MM.1S (cell line): ENCODE data around the gene VN1R4.
"Not testable (repeated sequence)": the region's sequence is repeated elsewhere in the genome, so short reads cannot be mapped to it uniquely, and the experiment has no call there.

Experiments
- DNase-seq: peaks from one replicate; pipeline ENCODE4 v3.0.0-alpha.2; 2015
- H2AFZ ChIP-seq: fragments of 300-600 bp; sonication (generic); 2 replicates; pipeline ENCODE4 v1.6.0; 2016; ENCODE audit warnings: antibody characterized with exemption, low read length
- H3F3A ChIP-seq: fragments of 300-600 bp; sonication (generic); 2 replicates; pipeline ENCODE4 v1.6.1; 2016; ENCODE audit warnings: mild to moderate bottlenecking, antibody characterized with exemption, low read length, moderate library complexity, mixed read lengths; ENCODE audit not compliant: insufficient read depth
- H3K27ac ChIP-seq: fragments of 300-600 bp; sonication (generic); 2 replicates; pipeline ENCODE4 v1.5.1; 2016; ENCODE audit warnings: mild to moderate bottlenecking, low read length
- H3K27me3 ChIP-seq: fragments of 300-600 bp; sonication (generic); replicated peaks from 2 replicates; pipeline ENCODE4 v1.6.0; 2016; ENCODE audit warnings: low read length; ENCODE audit not compliant: insufficient read depth
- H3K36me3 ChIP-seq: fragments of 300-600 bp; sonication (generic); replicated peaks from 2 replicates; pipeline ENCODE4 v1.6.1; 2016; ENCODE audit warnings: mild to moderate bottlenecking, low read length, mixed read lengths; ENCODE audit not compliant: insufficient read depth
- H3K4me1 ChIP-seq: fragments of 300-600 bp; sonication (generic); 2 replicates; pipeline ENCODE4 v1.6.1; 2016; ENCODE audit warnings: low read length, mixed read lengths
- H3K4me2 ChIP-seq: fragments of 300-600 bp; sonication (generic); 2 replicates; pipeline ENCODE4 v1.6.0; 2016; ENCODE audit warnings: low read depth, low read length
- H3K4me3 ChIP-seq: fragments of 300-600 bp; sonication (generic); 2 replicates; pipeline ENCODE4 v1.5.1; 2016; ENCODE audit warnings: low read length, mixed read lengths
- H3K79me2 ChIP-seq: fragments of 300-600 bp; sonication (generic); 2 replicates; pipeline ENCODE4 v1.6.1; 2016; ENCODE audit warnings: mixed run types, low read length, mixed read lengths
- H3K9ac ChIP-seq: fragments of 300-600 bp; sonication (generic); 2 replicates; pipeline ENCODE4 v1.6.1; 2016; ENCODE audit warnings: low read length, mixed read lengths
- H3K9me2 ChIP-seq: fragments of 300-600 bp; sonication (generic); replicated peaks from 2 replicates; pipeline ENCODE4 v1.6.1; 2016; ENCODE audit warnings: mild to moderate bottlenecking, low read length, mixed read lengths; ENCODE audit not compliant: insufficient read depth
- H3K9me3 ChIP-seq: fragments of 300-600 bp; sonication (generic); replicated peaks from 2 replicates; pipeline ENCODE4 v1.6.1; 2016; ENCODE audit warnings: mild to moderate bottlenecking, low read length, mixed read lengths; ENCODE audit not compliant: insufficient read depth
- H4K20me1 ChIP-seq: fragments of 300-600 bp; sonication (generic); 2 replicates; pipeline ENCODE4 v1.6.1; 2016; ENCODE audit warnings: mild to moderate bottlenecking, low read length, moderate library complexity, mixed read lengths; ENCODE audit not compliant: insufficient read depth
- CTCF ChIP-seq: fragments of 300-600 bp; sonication (generic); IDR thresholded peaks from 2 replicates; pipeline ENCODE4 v1.5.1; 2016; ENCODE audit warnings: antibody characterized with exemption, low read length, mixed read lengths
- EZH2 ChIP-seq: fragments of 300-600 bp; sonication (generic); optimal IDR thresholded peaks from 2 replicates; pipeline ENCODE3; 2017; ENCODE audit warnings: low read depth, mild to moderate bottlenecking, antibody characterized with exemption, low read length, mixed read lengths
- EZH2phosphoT487 ChIP-seq: fragments of 300-600 bp; sonication (generic); IDR thresholded peaks from 2 replicates; pipeline ENCODE4 v1.6.1; 2018; ENCODE audit warnings: antibody characterized with exemption, low read length

VN1R4 gene

GRCh38 chr19:53224606-53225005 is 42.9 kb downstream of the VN1R4 start:
- H3K27ac ChIP-seq = no peak overlapping the region
- H3K36me3 ChIP-seq = no peaks in the 10 kb centered on the region
- H3F3A ChIP-seq = no peaks in the 10 kb centered on the region
- no peak overlapping the region for H3K9ac ChIP-seq
- H3K79me2 ChIP-seq = no peaks in the 10 kb centered on the region
- no peak overlapping the region for H3K4me3 ChIP-seq
- H2AFZ ChIP-seq = no peak overlapping the region
- DNase-seq = no peak
- H4K20me1 ChIP-seq = no peaks in the 10 kb centered on the region
- no peaks in the 10 kb centered on the region for H3K27me3 ChIP-seq
- no peaks in the 10 kb centered on the region for H3K9me2 ChIP-seq
- no peak for TF ChIP-seq EZH2phosphoT487
- no peak for TF ChIP-seq EZH2
- TF ChIP-seq CTCF = no peak
- H3K9me3 ChIP-seq = no peaks in the 10 kb centered on the region
- no peaks in the 10 kb centered on the region for H3K4me1 ChIP-seq
- no peak overlapping the region for H3K4me2 ChIP-seq

GRCh38 chr19:53222716-53223115 is 44.8 kb downstream of the VN1R4 start:
- DNase-seq, H3K27ac ChIP-seq, H3F3A ChIP-seq, H3K9me2 ChIP-seq, H3K4me3 ChIP-seq, H3K9ac ChIP-seq, H3K4me2 ChIP-seq, H4K20me1 ChIP-seq, H2AFZ ChIP-seq, H3K27me3 ChIP-seq, H3K9me3 ChIP-seq, H3K79me2 ChIP-seq, H3K36me3 ChIP-seq, H3K4me1 ChIP-seq: not testable (repeated sequence)
